Hypothalamus (tissue), 51 donors: ENCODE measurements around the gene PRKAR1B.

ENCODE experiments used
- DNase-seq, 51 donors: peaks; one replicate each; lab custom pipeline; 2025; lab: John Stamatoyannopoulos, UW

PRKAR1B gene

GRCh38 chr7:518630-519483, 208.2 kb downstream of the PRKAR1B start:
- peak in 50 of 51 donors; percentile 38 to 88 (median 74) for DNase-seq

- peak in 38 of 51 donors; percentile 13 to 75 (median 48) for DNase-seq
Observed at GRCh38 chr7:517774-518629, 209.1 kb downstream of the PRKAR1B start.

- peak in 9 of 51 donors; percentile 10 to 48 (median 39) for DNase-seq
Observed at GRCh38 chr7:516606-517456, 210.2 kb downstream of the PRKAR1B start.

GRCh38 chr7:516216-516605, 210.9 kb downstream of the PRKAR1B start:
- no peak for DNase-seq

- DNase-seq, result no peak
Observed at GRCh38 chr7:515628-516027, 211.5 kb downstream of the PRKAR1B start.

- peak in 24 of 51 donors; percentile 9 to 71 (median 31) for DNase-seq
Observed at GRCh38 chr7:514651-515598, 212.2 kb downstream of the PRKAR1B start.

GRCh38 chr7:514242-514641, 212.8 kb downstream of the PRKAR1B start:
- no peak for DNase-seq

GRCh38 chr7:513521-514166, 213.4 kb downstream of the PRKAR1B start:
- DNase-seq, result no peak

- DNase-seq, result no peak
Observed at GRCh38 chr7:512541-513311, 214.4 kb downstream of the PRKAR1B start.

- DNase-seq, result no peak
Observed at GRCh38 chr7:512146-512510, 215.0 kb downstream of the PRKAR1B start.

GRCh38 chr7:511476-512145, 215.5 kb downstream of the PRKAR1B start:
- DNase-seq, result no peak

- no peak for DNase-seq
Observed at GRCh38 chr7:510782-511281, 216.2 kb downstream of the PRKAR1B start.

GRCh38 chr7:510131-510481, 217.0 kb downstream of the PRKAR1B start:
- DNase-seq, result no peak

GRCh38 chr7:509426-510130, 217.5 kb downstream of the PRKAR1B start:
- DNase-seq, result no peak

- no peak for DNase-seq
Observed at GRCh38 chr7:508461-509170, 218.5 kb downstream of the PRKAR1B start.

- no peak for DNase-seq
Observed at GRCh38 chr7:507623-508300, 219.3 kb downstream of the PRKAR1B start.
